ENCODE results near the gene ACTR8. TPM values are rescaled to one million over a fixed set of nuclear protein-coding genes. Genes with fewer than 3 reads are reported as not detected.

ACTR8 gene
- total and polyA plus RNA-seq, 2 of the 13 experiments (the other 11 are each of a cell fraction or from before 2014, with no cell fraction given): 15.5 to 29.0 TPM

DNA sequence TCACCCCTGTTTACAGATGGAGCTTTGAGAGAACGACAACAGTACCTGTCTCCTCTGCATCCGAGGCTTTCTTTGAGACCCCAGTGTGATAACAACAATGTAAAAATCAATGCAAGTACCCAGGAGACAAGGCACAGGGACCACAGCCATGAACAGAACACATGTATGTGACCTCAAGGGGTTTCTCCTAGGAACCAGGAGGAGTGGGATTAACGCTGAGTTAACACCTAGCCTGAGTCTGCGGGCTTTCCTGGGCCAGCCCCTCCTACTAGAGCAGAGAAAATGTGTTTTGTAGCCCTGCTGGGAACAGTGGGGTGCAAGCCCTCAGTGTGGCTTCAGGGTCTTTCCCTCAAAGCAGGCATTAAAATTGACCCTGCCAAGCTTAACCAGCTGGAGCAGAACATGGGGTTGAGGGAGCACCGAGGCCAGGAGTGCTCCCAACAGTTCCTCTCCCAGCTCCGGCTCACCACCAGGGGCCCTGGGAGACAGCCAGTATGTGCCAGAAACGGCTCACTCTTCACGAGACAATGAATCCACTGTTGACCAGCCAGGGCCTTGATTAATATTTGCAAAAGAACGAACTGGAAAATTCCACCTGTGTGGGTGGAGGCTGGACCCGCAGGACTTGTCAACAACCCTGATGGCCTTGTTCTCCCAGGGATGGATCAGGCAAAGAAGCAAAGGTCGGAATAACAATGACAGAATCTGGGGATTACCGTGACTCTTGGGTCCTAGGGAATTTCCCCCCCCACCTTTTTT, 39.3 kb downstream of the ACTR8 start (continued):
- TF ChIP-seq, protein P1, sequence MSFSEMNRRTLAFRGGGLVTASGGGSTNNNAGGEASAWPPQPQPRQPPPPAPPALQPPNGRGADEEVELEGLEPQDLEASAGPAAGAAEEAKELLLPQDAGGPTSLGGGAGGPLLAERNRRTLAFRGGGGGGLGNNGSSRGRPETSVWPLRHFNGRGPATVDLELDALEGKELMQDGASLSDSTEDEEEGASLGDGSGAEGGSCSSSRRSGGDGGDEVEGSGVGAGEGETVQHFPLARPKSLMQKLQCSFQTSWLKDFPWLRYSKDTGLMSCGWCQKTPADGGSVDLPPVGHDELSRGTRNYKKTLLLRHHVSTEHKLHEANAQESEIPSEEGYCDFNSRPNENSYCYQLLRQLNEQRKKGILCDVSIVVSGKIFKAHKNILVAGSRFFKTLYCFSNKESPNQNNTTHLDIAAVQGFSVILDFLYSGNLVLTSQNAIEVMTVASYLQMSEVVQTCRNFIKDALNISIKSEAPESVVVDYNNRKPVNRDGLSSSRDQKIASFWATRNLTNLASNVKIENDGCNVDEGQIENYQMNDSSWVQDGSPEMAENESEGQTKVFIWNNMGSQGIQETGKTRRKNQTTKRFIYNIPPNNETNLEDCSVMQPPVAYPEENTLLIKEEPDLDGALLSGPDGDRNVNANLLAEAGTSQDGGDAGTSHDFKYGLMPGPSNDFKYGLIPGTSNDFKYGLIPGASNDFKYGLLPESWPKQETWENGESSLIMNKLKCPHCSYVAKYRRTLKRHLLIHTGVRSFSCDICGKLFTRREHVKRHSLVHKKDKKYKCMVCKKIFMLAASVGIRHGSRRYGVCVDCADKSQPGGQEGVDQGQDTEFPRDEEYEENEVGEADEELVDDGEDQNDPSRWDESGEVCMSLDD (CRISPR knock-in tag; IDR thresholded peaks at IDR 0.05; ENCODE audit: borderline replicate concordance): no peak
- no peak for TF ChIP-seq PAX8 (CRISPR knock-in tag; IDR thresholded peaks at IDR 0.05; ENCODE audit: borderline replicate concordance)
- no peak for TF ChIP-seq RBAK (CRISPR knock-in tag; IDR thresholded peaks at IDR 0.05)
- TF ChIP-seq HOXA7 (CRISPR knock-in tag; IDR thresholded peaks at IDR 0.05): no peak
- TF ChIP-seq RELA (CRISPR knock-in tag; IDR thresholded peaks at IDR 0.05): no peak
- no peak for TF ChIP-seq CHD4 (IDR thresholded peaks at IDR 0.05; ENCODE audit: borderline replicate concordance, low read length)
- no peak for TF ChIP-seq SRF (IDR thresholded peaks at IDR 0.05; ENCODE audit: low read depth, low read length)
- TF ChIP-seq, protein P2, sequence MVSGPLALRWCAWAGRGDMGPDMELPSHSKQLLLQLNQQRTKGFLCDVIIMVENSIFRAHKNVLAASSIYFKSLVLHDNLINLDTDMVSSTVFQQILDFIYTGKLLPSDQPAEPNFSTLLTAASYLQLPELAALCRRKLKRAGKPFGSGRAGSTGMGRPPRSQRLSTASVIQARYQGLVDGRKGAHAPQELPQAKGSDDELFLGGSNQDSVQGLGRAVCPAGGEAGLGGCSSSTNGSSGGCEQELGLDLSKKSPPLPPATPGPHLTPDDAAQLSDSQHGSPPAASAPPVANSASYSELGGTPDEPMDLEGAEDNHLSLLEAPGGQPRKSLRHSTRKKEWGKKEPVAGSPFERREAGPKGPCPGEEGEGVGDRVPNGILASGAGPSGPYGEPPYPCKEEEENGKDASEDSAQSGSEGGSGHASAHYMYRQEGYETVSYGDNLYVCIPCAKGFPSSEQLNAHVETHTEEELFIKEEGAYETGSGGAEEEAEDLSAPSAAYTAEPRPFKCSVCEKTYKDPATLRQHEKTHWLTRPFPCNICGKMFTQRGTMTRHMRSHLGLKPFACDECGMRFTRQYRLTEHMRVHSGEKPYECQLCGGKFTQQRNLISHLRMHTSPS (CRISPR knock-in tag; IDR thresholded peaks at IDR 0.05; ENCODE audit: low read depth): peak; percentile 40; the same call in 1 of the 2 replicates
- no peak for TF ChIP-seq STAT5B (CRISPR knock-in tag; IDR thresholded peaks at IDR 0.05)
- no peak for TF ChIP-seq JDP2 (CRISPR knock-in tag; IDR thresholded peaks at IDR 0.05; ENCODE audit: borderline replicate concordance)
- TF ChIP-seq, protein P3, sequence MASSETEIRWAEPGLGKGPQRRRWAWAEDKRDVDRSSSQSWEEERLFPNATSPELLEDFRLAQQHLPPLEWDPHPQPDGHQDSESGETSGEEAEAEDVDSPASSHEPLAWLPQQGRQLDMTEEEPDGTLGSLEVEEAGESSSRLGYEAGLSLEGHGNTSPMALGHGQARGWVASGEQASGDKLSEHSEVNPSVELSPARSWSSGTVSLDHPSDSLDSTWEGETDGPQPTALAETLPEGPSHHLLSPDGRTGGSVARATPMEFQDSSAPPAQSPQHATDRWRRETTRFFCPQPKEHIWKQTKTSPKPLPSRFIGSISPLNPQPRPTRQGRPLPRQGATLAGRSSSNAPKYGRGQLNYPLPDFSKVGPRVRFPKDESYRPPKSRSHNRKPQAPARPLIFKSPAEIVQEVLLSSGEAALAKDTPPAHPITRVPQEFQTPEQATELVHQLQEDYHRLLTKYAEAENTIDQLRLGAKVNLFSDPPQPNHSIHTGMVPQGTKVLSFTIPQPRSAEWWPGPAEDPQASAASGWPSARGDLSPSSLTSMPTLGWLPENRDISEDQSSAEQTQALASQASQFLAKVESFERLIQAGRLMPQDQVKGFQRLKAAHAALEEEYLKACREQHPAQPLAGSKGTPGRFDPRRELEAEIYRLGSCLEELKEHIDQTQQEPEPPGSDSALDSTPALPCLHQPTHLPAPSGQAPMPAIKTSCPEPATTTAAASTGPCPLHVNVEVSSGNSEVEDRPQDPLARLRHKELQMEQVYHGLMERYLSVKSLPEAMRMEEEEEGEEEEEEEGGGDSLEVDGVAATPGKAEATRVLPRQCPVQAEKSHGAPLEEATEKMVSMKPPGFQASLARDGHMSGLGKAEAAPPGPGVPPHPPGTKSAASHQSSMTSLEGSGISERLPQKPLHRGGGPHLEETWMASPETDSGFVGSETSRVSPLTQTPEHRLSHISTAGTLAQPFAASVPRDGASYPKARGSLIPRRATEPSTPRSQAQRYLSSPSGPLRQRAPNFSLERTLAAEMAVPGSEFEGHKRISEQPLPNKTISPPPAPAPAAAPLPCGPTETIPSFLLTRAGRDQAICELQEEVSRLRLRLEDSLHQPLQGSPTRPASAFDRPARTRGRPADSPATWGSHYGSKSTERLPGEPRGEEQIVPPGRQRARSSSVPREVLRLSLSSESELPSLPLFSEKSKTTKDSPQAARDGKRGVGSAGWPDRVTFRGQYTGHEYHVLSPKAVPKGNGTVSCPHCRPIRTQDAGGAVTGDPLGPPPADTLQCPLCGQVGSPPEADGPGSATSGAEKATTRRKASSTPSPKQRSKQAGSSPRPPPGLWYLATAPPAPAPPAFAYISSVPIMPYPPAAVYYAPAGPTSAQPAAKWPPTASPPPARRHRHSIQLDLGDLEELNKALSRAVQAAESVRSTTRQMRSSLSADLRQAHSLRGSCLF (CRISPR knock-in tag; IDR thresholded peaks at IDR 0.05; ENCODE audit: borderline replicate concordance): 0 out of 2 replicates have a peak, but pooled peaks have one; percentile 16
- TF ChIP-seq ZSCAN25 (CRISPR knock-in tag; IDR thresholded peaks at IDR 0.05): 0 out of 2 replicates have a peak, but pooled peaks have one; percentile 40
- TF ChIP-seq, protein P4, sequence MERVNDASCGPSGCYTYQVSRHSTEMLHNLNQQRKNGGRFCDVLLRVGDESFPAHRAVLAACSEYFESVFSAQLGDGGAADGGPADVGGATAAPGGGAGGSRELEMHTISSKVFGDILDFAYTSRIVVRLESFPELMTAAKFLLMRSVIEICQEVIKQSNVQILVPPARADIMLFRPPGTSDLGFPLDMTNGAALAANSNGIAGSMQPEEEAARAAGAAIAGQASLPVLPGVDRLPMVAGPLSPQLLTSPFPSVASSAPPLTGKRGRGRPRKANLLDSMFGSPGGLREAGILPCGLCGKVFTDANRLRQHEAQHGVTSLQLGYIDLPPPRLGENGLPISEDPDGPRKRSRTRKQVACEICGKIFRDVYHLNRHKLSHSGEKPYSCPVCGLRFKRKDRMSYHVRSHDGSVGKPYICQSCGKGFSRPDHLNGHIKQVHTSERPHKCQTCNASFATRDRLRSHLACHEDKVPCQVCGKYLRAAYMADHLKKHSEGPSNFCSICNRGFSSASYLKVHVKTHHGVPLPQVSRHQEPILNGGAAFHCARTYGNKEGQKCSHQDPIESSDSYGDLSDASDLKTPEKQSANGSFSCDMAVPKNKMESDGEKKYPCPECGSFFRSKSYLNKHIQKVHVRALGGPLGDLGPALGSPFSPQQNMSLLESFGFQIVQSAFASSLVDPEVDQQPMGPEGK (CRISPR knock-in tag; IDR thresholded peaks at IDR 0.05): peak; percentile 73
- TF ChIP-seq EEA1 (CRISPR knock-in tag; IDR thresholded peaks at IDR 0.05; ENCODE audit: borderline replicate concordance): no peak
- TF ChIP-seq NR2F6 (IDR thresholded peaks at IDR 0.05): peak; percentile 48; the same call in 1 of the 2 replicates
- TF ChIP-seq NR2F6 (CRISPR knock-in tag; IDR thresholded peaks at IDR 0.05): peak; percentile 79
- TF ChIP-seq ZNF883 (CRISPR knock-in tag; IDR thresholded peaks at IDR 0.05; ENCODE audit: not compliant biosample characterization): peak; percentile 70
- no peak; the same call in 1 of the 2 replicates for TF ChIP-seq ZSCAN31 (CRISPR knock-in tag; IDR thresholded peaks at IDR 0.05; ENCODE audit: low read depth)

Measured in HepG2 (cell line).